ENCODE measurements around the gene SYT9. TPM values are rescaled to one million over a fixed set of nuclear protein-coding genes. Genes with fewer than 3 reads are reported as not detected.

The SYT9 gene
- total RNA-seq, 1 donor from 2014 or later, result 0.21 TPM

DNA sequence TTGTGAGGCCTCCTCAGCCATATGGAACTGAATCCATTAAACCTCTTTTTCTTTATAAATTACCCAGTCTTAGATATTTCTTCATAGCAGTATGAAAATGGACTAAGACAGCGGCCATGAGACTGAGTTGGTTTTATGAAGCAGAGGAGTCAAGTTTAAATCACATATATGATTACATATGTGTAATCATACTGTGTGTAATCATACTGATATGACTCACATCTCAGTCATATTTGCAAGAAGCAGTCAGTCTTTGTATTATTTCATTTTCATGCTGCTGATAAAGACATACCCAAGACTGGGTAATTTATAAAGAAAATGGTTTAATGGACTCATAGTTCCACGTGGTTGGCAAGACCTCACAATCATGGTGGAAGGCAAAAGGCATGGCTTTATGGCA lies 89.8 kb downstream of the SYT9 start:
- Mint-ChIP-seq H3K27ac (ENCODE audit: unreplicated experiment) (no peak overlapping the region), H3K4me3 (ENCODE audit: unreplicated experiment) (no peak overlapping the region), H3K4me1 (ENCODE audit: unreplicated experiment) (no peaks in the 10 kb centered on the region), H3K27me3 (ENCODE audit: unreplicated experiment) (no peaks in the 10 kb centered on the region), H3K9me3 (ENCODE audit: unreplicated experiment) (no peaks in the 10 kb centered on the region), H3K36me3 (ENCODE audit: low read depth, unreplicated experiment) (no peaks in the 10 kb centered on the region)
- DNase-seq (ENCODE audit: low spot score), result no peak
- TF ChIP-seq, protein P1, sequence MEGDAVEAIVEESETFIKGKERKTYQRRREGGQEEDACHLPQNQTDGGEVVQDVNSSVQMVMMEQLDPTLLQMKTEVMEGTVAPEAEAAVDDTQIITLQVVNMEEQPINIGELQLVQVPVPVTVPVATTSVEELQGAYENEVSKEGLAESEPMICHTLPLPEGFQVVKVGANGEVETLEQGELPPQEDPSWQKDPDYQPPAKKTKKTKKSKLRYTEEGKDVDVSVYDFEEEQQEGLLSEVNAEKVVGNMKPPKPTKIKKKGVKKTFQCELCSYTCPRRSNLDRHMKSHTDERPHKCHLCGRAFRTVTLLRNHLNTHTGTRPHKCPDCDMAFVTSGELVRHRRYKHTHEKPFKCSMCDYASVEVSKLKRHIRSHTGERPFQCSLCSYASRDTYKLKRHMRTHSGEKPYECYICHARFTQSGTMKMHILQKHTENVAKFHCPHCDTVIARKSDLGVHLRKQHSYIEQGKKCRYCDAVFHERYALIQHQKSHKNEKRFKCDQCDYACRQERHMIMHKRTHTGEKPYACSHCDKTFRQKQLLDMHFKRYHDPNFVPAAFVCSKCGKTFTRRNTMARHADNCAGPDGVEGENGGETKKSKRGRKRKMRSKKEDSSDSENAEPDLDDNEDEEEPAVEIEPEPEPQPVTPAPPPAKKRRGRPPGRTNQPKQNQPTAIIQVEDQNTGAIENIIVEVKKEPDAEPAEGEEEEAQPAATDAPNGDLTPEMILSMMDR (IDR thresholded peaks at IDR 0.05; ENCODE audit: unreplicated experiment), result no peak

DNA sequence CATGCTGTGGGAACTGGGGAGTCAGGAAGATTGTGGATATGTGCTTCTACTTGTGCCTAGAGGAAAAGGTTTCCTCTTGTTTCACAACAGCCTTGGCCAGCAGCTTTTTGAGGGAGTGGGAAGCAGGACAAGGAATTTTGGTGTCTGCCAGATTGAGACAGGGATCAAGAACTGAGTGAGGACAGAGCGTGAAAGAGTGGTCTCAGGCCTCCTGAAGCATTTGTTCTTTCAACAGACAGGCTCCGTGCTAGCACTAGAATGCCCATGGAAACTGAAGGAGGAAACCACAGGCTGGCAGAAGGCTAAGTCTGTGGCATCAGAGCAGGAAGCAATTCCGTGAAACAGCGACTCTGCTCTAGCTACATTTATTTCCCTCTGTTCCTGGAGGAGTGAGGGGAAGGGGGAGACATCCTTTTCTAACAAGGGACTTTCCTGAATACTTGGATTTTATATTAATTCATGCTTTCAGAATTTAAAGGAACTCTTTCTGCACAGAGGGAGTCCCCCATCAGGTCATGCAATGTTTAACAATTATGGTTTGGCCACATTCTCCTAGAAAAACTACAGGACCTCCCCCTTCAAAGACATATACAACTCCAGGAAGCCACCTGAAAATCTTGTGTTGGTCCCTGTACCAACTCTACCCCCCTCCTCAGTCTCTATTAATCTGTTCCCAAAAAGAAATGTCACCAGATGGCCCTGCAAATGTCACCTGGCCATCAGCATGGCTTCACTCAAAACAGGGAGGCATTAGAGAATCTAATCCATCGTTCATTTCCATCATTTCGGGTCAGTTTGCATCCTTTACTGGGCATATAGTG lies 96.1 kb downstream of the SYT9 start:
- peak overlapping the region; percentile 27 for H3K27ac Mint-ChIP-seq (ENCODE audit: unreplicated experiment)
- no peak for DNase-seq (ENCODE audit: low spot score)
- H3K27me3 Mint-ChIP-seq (ENCODE audit: unreplicated experiment), result no peaks in the 10 kb centered on the region
- H3K9me3 Mint-ChIP-seq (ENCODE audit: unreplicated experiment), result no peaks in the 10 kb centered on the region
- H3K4me3 Mint-ChIP-seq (ENCODE audit: unreplicated experiment), result no peak overlapping the region
- H3K4me1 Mint-ChIP-seq (ENCODE audit: unreplicated experiment), result peaks cover 7% of the 10 kb centered on the region
- no peaks in the 10 kb centered on the region for H3K36me3 Mint-ChIP-seq (ENCODE audit: low read depth, unreplicated experiment)
- TF ChIP-seq, protein P1 (IDR thresholded peaks at IDR 0.05; ENCODE audit: unreplicated experiment), result no peak

GRCh38 chr11:7348432-7349304 lies 97.0 kb downstream of the SYT9 start:
- TF ChIP-seq, protein P1 (IDR thresholded peaks at IDR 0.05; ENCODE audit: unreplicated experiment), result no peak
- H3K9me3 Mint-ChIP-seq (ENCODE audit: unreplicated experiment), result no peaks in the 10 kb centered on the region
- H3K27ac Mint-ChIP-seq (ENCODE audit: unreplicated experiment), result no peak overlapping the region
- no peak overlapping the region for H3K4me3 Mint-ChIP-seq (ENCODE audit: unreplicated experiment)
- H3K36me3 Mint-ChIP-seq (ENCODE audit: low read depth, unreplicated experiment), result no peaks in the 10 kb centered on the region
- H3K4me1 Mint-ChIP-seq (ENCODE audit: unreplicated experiment), result peaks cover 7% of the 10 kb centered on the region
- H3K27me3 Mint-ChIP-seq (ENCODE audit: unreplicated experiment), result no peaks in the 10 kb centered on the region
- no peak for DNase-seq (ENCODE audit: low spot score)

DNA sequence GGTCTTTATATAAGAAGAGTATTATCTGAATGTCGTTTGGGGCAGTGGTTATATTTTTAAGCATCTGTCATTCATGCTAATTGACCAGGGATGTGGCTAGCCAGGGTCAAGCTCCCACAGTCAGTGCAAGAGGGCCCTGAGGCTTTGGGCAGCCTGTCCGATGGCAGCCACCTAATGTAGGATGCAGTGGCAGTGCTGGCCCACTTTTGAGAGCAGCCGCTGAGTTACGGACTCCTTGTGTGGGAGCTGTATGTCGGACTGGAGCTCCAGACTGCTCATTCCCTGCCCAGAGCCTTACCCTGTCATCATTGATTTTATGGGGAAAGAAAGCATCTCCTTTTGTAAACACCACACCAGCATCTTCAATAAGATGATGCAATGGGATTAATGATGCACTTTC lies 99.5 kb downstream of the SYT9 start:
- no peak for DNase-seq (ENCODE audit: low spot score)
- Mint-ChIP-seq H3K27ac (ENCODE audit: unreplicated experiment) (no peak overlapping the region), H3K4me3 (ENCODE audit: unreplicated experiment) (no peak overlapping the region), H3K27me3 (ENCODE audit: unreplicated experiment) (no peaks in the 10 kb centered on the region), H3K36me3 (ENCODE audit: low read depth, unreplicated experiment) (no peaks in the 10 kb centered on the region), H3K9me3 (ENCODE audit: unreplicated experiment) (no peaks in the 10 kb centered on the region), H3K4me1 (ENCODE audit: unreplicated experiment) (peaks cover 15% of the 10 kb centered on the region)
- TF ChIP-seq, protein P1 (IDR thresholded peaks at IDR 0.05; ENCODE audit: unreplicated experiment), result no peak
